ENCODE results near the gene SNX14.

The SNX14 gene

GRCh38 chr6:85593438-85594196 is at the start of gene SNX14 (continued):
- TF ChIP-seq ZNF692 (tag by site-specific recombination; IDR thresholded peaks at IDR 0.05): peak; percentile 94
- TF ChIP-seq ZNF169 (tag by site-specific recombination; IDR thresholded peaks at IDR 0.05): no peak
- TF ChIP-seq ZNF37A (tag by site-specific recombination; IDR thresholded peaks at IDR 0.05): no peak
- TF ChIP-seq ZNF658 (tag by site-specific recombination; IDR thresholded peaks at IDR 0.05): no peak
- no peak for TF ChIP-seq ZNF521 (tag by site-specific recombination; IDR thresholded peaks at IDR 0.05)
- TF ChIP-seq EGR2 (tag by site-specific recombination; IDR thresholded peaks at IDR 0.05; ENCODE audit: low read depth): 0 out of 2 replicates have a peak, but pooled peaks have one; percentile 28
- no peak for TF ChIP-seq ZNF274 (IDR thresholded peaks at IDR 0.05; ENCODE audit: low read length)
- no peak for TF ChIP-seq ZNF274 (tag by site-specific recombination; IDR thresholded peaks at IDR 0.05; ENCODE audit: borderline replicate concordance)
- TF ChIP-seq ZBTB6 (tag by site-specific recombination; IDR thresholded peaks at IDR 0.05): peak; percentile 72
- no peak for TF ChIP-seq YY2 (tag by site-specific recombination; IDR thresholded peaks at IDR 0.05)
- TF ChIP-seq KLF9 (tag by site-specific recombination; IDR thresholded peaks at IDR 0.05; ENCODE audit: low read depth): peak; percentile 78
- no peak for TF ChIP-seq ZNF549 (tag by site-specific recombination; IDR thresholded peaks at IDR 0.05)
- TF ChIP-seq ZNF26 (tag by site-specific recombination; IDR thresholded peaks at IDR 0.05): no peak
- peak; percentile 70 for TF ChIP-seq ZNF629 (tag by site-specific recombination; IDR thresholded peaks at IDR 0.05)
- TF ChIP-seq ZNF777 (tag by site-specific recombination; IDR thresholded peaks at IDR 0.05; ENCODE audit: borderline replicate concordance): no peak; the same call in 1 of the 2 replicates
- no peak for TF ChIP-seq ZNF701 (tag by site-specific recombination; IDR thresholded peaks at IDR 0.05)
- TF ChIP-seq ZSCAN5A (tag by site-specific recombination; IDR thresholded peaks at IDR 0.05): peak; percentile 92
- no peak for TF ChIP-seq ZNF174 (tag by site-specific recombination; IDR thresholded peaks at IDR 0.05)
- peak; percentile 61 for TF ChIP-seq ZEB2 (tag by site-specific recombination; IDR thresholded peaks at IDR 0.05)
- TF ChIP-seq ZFP3 (tag by site-specific recombination; IDR thresholded peaks at IDR 0.05; ENCODE audit: low read depth): no peak
- no peak for TF ChIP-seq ZNF23 (tag by site-specific recombination; IDR thresholded peaks at IDR 0.05; ENCODE audit: borderline replicate concordance)
- TF ChIP-seq KLF7 (tag by site-specific recombination; IDR thresholded peaks at IDR 0.05; ENCODE audit: borderline replicate concordance): peak; percentile 44; the same call in 1 of the 2 replicates
- peak; percentile 46; the same call in 1 of the 2 replicates for TF ChIP-seq ZSCAN23 (tag by site-specific recombination; IDR thresholded peaks at IDR 0.05)
- peak; percentile 69 for TF ChIP-seq SP2 (tag by site-specific recombination; IDR thresholded peaks at IDR 0.05)
- TF ChIP-seq ZNF449 (tag by site-specific recombination; IDR thresholded peaks at IDR 0.05): no peak; the same call in 1 of the 2 replicates
- peak; percentile 78 for TF ChIP-seq ZFP69B (tag by site-specific recombination; IDR thresholded peaks at IDR 0.05)
- TF ChIP-seq ZNF600 (tag by site-specific recombination; IDR thresholded peaks at IDR 0.05): peak; percentile 96
- peak; percentile 92 for TF ChIP-seq ZXDB (tag by site-specific recombination; IDR thresholded peaks at IDR 0.05)
- no peak for TF ChIP-seq ZBTB49 (tag by site-specific recombination; IDR thresholded peaks at IDR 0.05; ENCODE audit: low read depth)
- no peak for TF ChIP-seq ZFP41 (tag by site-specific recombination; IDR thresholded peaks at IDR 0.05; ENCODE audit: borderline replicate concordance)
- peak; percentile 77; the same call in 1 of the 2 replicates for TF ChIP-seq REPIN1 (tag by site-specific recombination; IDR thresholded peaks at IDR 0.05; ENCODE audit: low read depth)
